PC-9 (cell line): ENCODE results near the gene STYXL1. TPM values are rescaled to one million over a fixed set of nuclear protein-coding genes. Genes with fewer than 3 reads are reported as not detected.
"Not testable (repeated sequence)": the region's sequence is repeated elsewhere in the genome, so short reads cannot be mapped to it uniquely, and the experiment has no call there.

Experiments used
- BruUV-seq: library from RNA; stranded (reverse); fragments of 400-500 nt; replicated peaks from 2 replicates; lab custom pipeline; 2021; lab: Mats Ljungman, UMichigan
- CTCF ChIA-PET: fragments of 300-600 bp; sonication (Branson Sonifier 250); formaldehyde crosslinking; loops from one replicate; lab custom pipeline; 2022; ENCODE audit warnings: antibody characterized with exemption; lab: Charles Lee
- POLR2A ChIA-PET: fragments of 300-600 bp; sonication (Branson Sonifier 250); formaldehyde crosslinking; loops from one replicate; lab custom pipeline; 2022; ENCODE audit warnings: antibody characterized with exemption; ENCODE audit not compliant: unreplicated experiment; lab: Charles Lee
- DNase-seq, 2 experiments: peaks; one replicate each; pipeline versions ENCODE4 v3.0.0 to v3.0.0-alpha.2; 2015 to 2022; ENCODE audit warnings: mixed read lengths in 1 of 2
- H2AFZ ChIP-seq: fragments of 200-600 bp; sonication (generic); 2 replicates; pipeline ENCODE4 v1.8.1; 2017; ENCODE audit warnings: antibody characterized with exemption
- H3F3A ChIP-seq: fragments of 200-600 bp; sonication (generic); 2 replicates; pipeline ENCODE4 v1.8.1; 2017; ENCODE audit warnings: antibody characterized with exemption, mild to moderate bottlenecking, low read depth; ENCODE audit not compliant: insufficient read depth
- H3K27ac ChIP-seq: fragments of 200-600 bp; sonication (generic); 2 replicates; pipeline ENCODE4 v1.6.1; 2016; ENCODE audit warnings: mixed run types
- H3K27me3 ChIP-seq: fragments of 200-600 bp; sonication (generic); 2 replicates; pipeline ENCODE4 v1.6.1; 2016; ENCODE audit warnings: low read depth, mixed run types; ENCODE audit not compliant: insufficient read depth
- H3K36me3 ChIP-seq: fragments of 200-600 bp; sonication (generic); 2 replicates; pipeline ENCODE4 v1.6.1; 2016; ENCODE audit warnings: low read depth, mixed run types
- H3K4me1 ChIP-seq: fragments of 200-600 bp; sonication (generic); replicated peaks from 2 replicates; pipeline ENCODE4 v1.6.1; 2016; ENCODE audit warnings: mixed run types; ENCODE audit not compliant: insufficient read depth
- H3K4me2 ChIP-seq: fragments of 200-600 bp; sonication (generic); 2 replicates; pipeline ENCODE4 v1.6.1; 2017; ENCODE audit warnings: mixed run types
- H3K4me3 ChIP-seq: fragments of 200-600 bp; sonication (generic); 2 replicates; pipeline ENCODE4 v1.6.1; 2016; ENCODE audit warnings: mixed run types
- H3K79me2 ChIP-seq: fragments of 200-600 bp; sonication (generic); 2 replicates; pipeline ENCODE4 v1.6.1; 2017; ENCODE audit warnings: low read depth, mixed run types
- H3K9me2 ChIP-seq: fragments of 200-600 bp; sonication (generic); 2 replicates; pipeline ENCODE4 v1.8.1; 2017; ENCODE audit warnings: mild to moderate bottlenecking; ENCODE audit not compliant: insufficient read depth
- H3K9me3 ChIP-seq: fragments of 200-600 bp; sonication (generic); 2 replicates; pipeline ENCODE4 v1.8.1; 2016; ENCODE audit warnings: low read depth; ENCODE audit not compliant: insufficient read depth
- H4K20me1 ChIP-seq: fragments of 200-600 bp; sonication (generic); 2 replicates; pipeline ENCODE4 v1.8.1; 2017; ENCODE audit not compliant: insufficient read depth
- EZH2 ChIP-seq: fragments of 200-600 bp; sonication (generic); IDR thresholded peaks from 2 replicates; pipeline ENCODE4 v1.8.0; 2017; ENCODE audit warnings: antibody characterized with exemption, low read depth
- intact Hi-C: fragments of 100-400 bp; cut with micrococcal nuclease; formaldehyde crosslinking; loops from one replicate; pipeline ENCODE4 v1.10.0; 2022; ENCODE audit not compliant: unreplicated experiment
- total RNA-seq: library from RNA; stranded (reverse); gene quantifications from 2 replicates; pipeline ENCODE4 v1.2.3, GENCODE V29; 2021
- TF ChIP-seq, protein P1 (sequence below): fragments of 200-600 bp; sonication (generic); conservative IDR thresholded peaks from 2 replicates; pipeline ENCODE4 v1.6.1; 2017; ENCODE audit warnings: mixed run types, antibody characterized with exemption, mild to moderate bottlenecking, moderate library complexity

STYXL1 gene
- total RNA-seq, 1 experiment from 2014 or later: 77.7 TPM

DNA sequence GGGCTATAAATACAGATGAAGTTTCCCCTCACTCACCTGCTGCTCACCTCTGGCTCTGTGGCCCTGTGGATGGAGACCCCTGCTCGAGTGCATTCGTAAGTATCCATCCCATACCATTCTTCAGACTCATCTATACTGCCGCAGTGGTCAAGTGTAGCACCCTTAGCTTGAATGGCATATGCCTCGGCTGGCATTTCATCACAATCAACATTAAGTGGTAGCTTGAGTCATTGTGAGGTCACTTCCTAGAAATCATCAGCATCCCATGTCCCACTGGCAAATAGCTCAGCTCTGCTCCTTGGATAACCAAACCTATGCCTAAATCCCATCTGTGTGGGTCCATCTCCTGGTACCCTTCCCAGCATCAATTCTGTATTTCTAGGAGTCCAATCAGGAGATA, 38.3 kb upstream of the STYXL1 start:
- no peaks in the 10 kb centered on the region for H3K79me2 ChIP-seq
- POLR2A ChIA-PET: interaction anchor here (0.6 to 0.7 kb wide), 2 partner anchors 19 to 37 kb away, joined by 4 read pairs; no protein-coding TSS in a partner anchor
- H3K9me2 ChIP-seq: no peaks in the 10 kb centered on the region
- no peaks in the 10 kb centered on the region for H4K20me1 ChIP-seq
- peaks cover 58% of the 10 kb centered on the region for H3F3A ChIP-seq
- no TSS peak for BruUV-seq
- intact Hi-C loops: loop anchor here (5.0 kb wide), 1 partner anchor 206 kb away; no protein-coding TSS in a partner anchor
- no peak for TF ChIP-seq EZH2
- TF ChIP-seq, protein P1, sequence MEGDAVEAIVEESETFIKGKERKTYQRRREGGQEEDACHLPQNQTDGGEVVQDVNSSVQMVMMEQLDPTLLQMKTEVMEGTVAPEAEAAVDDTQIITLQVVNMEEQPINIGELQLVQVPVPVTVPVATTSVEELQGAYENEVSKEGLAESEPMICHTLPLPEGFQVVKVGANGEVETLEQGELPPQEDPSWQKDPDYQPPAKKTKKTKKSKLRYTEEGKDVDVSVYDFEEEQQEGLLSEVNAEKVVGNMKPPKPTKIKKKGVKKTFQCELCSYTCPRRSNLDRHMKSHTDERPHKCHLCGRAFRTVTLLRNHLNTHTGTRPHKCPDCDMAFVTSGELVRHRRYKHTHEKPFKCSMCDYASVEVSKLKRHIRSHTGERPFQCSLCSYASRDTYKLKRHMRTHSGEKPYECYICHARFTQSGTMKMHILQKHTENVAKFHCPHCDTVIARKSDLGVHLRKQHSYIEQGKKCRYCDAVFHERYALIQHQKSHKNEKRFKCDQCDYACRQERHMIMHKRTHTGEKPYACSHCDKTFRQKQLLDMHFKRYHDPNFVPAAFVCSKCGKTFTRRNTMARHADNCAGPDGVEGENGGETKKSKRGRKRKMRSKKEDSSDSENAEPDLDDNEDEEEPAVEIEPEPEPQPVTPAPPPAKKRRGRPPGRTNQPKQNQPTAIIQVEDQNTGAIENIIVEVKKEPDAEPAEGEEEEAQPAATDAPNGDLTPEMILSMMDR: no peak
- CTCF ChIA-PET: interaction anchor here (1.0 kb wide), 1 partner anchor 17 kb away, joined by 3 read pairs; no protein-coding TSS in a partner anchor
- peak overlapping the region; percentile 96 for H3K27ac ChIP-seq
- peaks cover 88% of the 10 kb centered on the region for H3K4me1 ChIP-seq
- no peaks in the 10 kb centered on the region for H3K9me3 ChIP-seq
- H2AFZ ChIP-seq: no peak overlapping the region
- no peaks in the 10 kb centered on the region for H3K36me3 ChIP-seq
- H3K27me3 ChIP-seq: no peaks in the 10 kb centered on the region
- DNase-seq: peak in 1 of 2 experiments; percentile 51
- H3K4me3 ChIP-seq: no peak overlapping the region
- H3K4me2 ChIP-seq: peak overlapping the region; percentile 47

DNA sequence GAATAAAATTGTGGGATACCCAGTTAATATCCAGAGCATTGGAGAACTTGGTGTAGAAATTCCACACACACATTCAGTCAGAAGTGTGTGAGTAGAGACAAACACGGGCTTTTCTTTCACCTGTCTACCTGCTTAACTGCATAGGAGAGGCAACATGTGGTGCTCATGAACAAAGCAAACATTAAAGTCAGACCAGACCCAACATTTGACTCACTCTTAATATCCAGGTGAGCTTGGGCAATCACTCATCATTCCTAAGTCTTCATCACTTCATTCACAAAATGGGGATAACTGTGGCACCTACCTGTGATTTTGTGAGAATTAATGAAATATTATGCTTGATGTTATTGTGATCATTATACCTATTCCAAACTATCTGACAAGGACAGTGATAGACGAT, 36.3 kb upstream of the STYXL1 start:
- BruUV-seq, H3K36me3 ChIP-seq, H3K9me3 ChIP-seq, H2AFZ ChIP-seq, H3K27me3 ChIP-seq, H3K4me2 ChIP-seq, intact Hi-C loops, H3K4me3 ChIP-seq, CTCF ChIA-PET, H3K79me2 ChIP-seq, H3K9me2 ChIP-seq, POLR2A ChIA-PET, H4K20me1 ChIP-seq: not testable (repeated sequence)
- DNase-seq: peak in 1 of 2 experiments; percentile 43
- peaks cover 41% of the 10 kb centered on the region for H3F3A ChIP-seq
- 0 out of 2 replicates have a peak overlapping the region, but pooled peaks have one; percentile 28 for H3K27ac ChIP-seq
- peaks cover 70% of the 10 kb centered on the region for H3K4me1 ChIP-seq

DNA sequence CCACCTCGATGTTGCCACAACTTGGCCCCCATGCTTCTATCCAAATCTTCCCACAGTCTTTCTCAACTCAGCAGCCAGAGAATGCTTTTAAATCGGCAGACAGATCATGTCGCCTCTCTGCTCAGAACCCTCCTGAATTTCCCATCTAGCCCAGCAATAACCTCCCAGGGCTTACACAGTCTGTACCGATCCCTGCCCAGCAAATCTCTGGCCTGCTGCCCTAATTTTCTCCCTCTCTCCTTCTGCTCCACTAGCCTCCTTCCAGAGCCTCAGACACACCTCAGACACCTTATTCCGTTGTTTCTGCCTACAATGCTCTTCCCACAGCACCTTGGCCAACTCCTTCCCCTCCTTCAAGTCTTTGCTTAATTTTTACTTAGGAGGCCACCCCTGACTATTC, 32.4 kb upstream of the STYXL1 start:
- Histone ChIP-seq H3F3A (peaks cover 27% of the 10 kb centered on the region; the same call in 1 of the 2 replicates), H4K20me1 (no peaks in the 10 kb centered on the region), H3K36me3 (no peaks in the 10 kb centered on the region), H2AFZ (no peak overlapping the region), H3K27ac (no peak overlapping the region), H3K27me3 (no peaks in the 10 kb centered on the region), H3K4me1 (peaks cover 49% of the 10 kb centered on the region), H3K4me2 (no peak overlapping the region), H3K9me2 (no peaks in the 10 kb centered on the region), H3K79me2 (no peaks in the 10 kb centered on the region), H3K9me3 (no peaks in the 10 kb centered on the region), H3K4me3 (no peak overlapping the region)
- BruUV-seq: no TSS peak
- intact Hi-C loops: no loop called here
- ChIA-PET POLR2A (no interaction called here), CTCF (no interaction called here)
- TF ChIP-seq, protein P1: no peak
- TF ChIP-seq EZH2: no peak
- DNase-seq: no peak

DNA sequence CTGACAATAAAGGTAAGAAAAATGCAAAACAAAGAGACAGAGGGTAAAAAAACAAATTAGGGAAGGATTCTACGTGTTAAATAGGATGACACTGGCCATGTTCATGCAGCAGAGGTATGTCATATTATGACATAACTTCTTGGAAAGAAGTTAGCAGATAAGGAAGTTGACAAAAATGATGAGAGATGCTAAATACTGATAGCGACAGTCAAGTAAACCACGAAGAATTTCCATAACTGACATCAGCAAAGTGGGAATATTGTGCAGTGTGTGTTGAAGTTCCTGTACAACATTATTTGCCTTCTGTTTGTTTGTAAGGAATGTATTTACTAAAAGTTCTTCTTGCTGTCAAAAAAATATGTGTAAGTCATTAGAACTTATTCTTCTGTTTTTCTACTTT, 29.6 kb upstream of the STYXL1 start:
- Histone ChIP-seq H4K20me1 (no peaks in the 10 kb centered on the region), H3K4me3 (no peak overlapping the region), H2AFZ (no peak overlapping the region), H3F3A (peaks cover 18% of the 10 kb centered on the region; the same call in 1 of the 2 replicates), H3K79me2 (no peaks in the 10 kb centered on the region), H3K4me1 (peaks cover 23% of the 10 kb centered on the region), H3K27ac (no peak overlapping the region), H3K9me3 (no peaks in the 10 kb centered on the region), H3K4me2 (no peak overlapping the region), H3K36me3 (no peaks in the 10 kb centered on the region), H3K27me3 (no peaks in the 10 kb centered on the region), H3K9me2 (no peaks in the 10 kb centered on the region)
- POLR2A ChIA-PET: interaction anchor here (0.7 kb wide), 1 partner anchor 89 kb away, joined by 22 read pairs; no protein-coding TSS in a partner anchor
- CTCF ChIA-PET: interaction anchor here (0.7 kb wide), 1 partner anchor 8 kb away, joined by 10 read pairs; no protein-coding TSS in a partner anchor
- no TSS peak for BruUV-seq
- TF ChIP-seq, protein P1: no peak
- no peak for TF ChIP-seq EZH2
- intact Hi-C loops: no loop called here
- DNase-seq: peak in 1 of 2 experiments; percentile 35
